IMR-90 (cell line): ENCODE results near the gene BCL11A. TPM values are rescaled to one million over a fixed set of nuclear protein-coding genes. Genes with fewer than 3 reads are reported as not detected.

Source experiments
- ATAC-seq: fragments of 200-7000 bp; cut with Tn5 transposase; 2 replicates; pipeline ENCODE4 v1.9.1; 2020; ENCODE audit warnings: low read depth, mild to moderate bottlenecking, moderate library complexity
- BruUV-seq: library from RNA; stranded (reverse); fragments of 400-500 nt; replicated peaks from 2 replicates; lab custom pipeline; 2021; lab: Mats Ljungman, UMichigan
- CTCF ChIA-PET: fragments of 300-600 bp; formaldehyde crosslinking; extraction: SDS; loops from one replicate; lab custom pipeline; 2021; ENCODE audit warnings: antibody characterized with exemption; lab: Yijun Ruan, JAX
- POLR2A ChIA-PET: fragments of 300-600 bp; sonication (Branson Sonifier 250); formaldehyde crosslinking; loops from one replicate; lab custom pipeline; 2022; ENCODE audit warnings: antibody characterized with exemption; ENCODE audit not compliant: unreplicated experiment; lab: Charles Lee
- DNase-seq: peaks from one replicate; pipeline ENCODE4 v3.0.0; 2013
- H2AFZ ChIP-seq: replicated peaks from 2 replicates; pipeline ENCODE3; 2013; ENCODE audit warnings: low read length, mild to moderate bottlenecking; ENCODE audit not compliant: poor library complexity
- H2AK5ac ChIP-seq: 2 replicates; pipeline ENCODE4 v1.6.1; 2013; ENCODE audit warnings: low read depth, low read length, inconsistent platforms
- H2AK9ac ChIP-seq: replicated peaks from 2 replicates; pipeline ENCODE3; 2013; ENCODE audit warnings: mild to moderate bottlenecking, low read depth, low read length, moderate library complexity; ENCODE audit not compliant: poor library complexity
- H2BK120ac ChIP-seq: 2 replicates; pipeline ENCODE4 v1.6.1; 2013; ENCODE audit warnings: low read depth, low read length, inconsistent platforms
- H2BK15ac ChIP-seq: 3 replicates; pipeline ENCODE4 v1.6.1; 2013; ENCODE audit warnings: low read depth, low read length, inconsistent platforms
- H2BK20ac ChIP-seq: 2 replicates; pipeline ENCODE4 v1.6.1; 2013; ENCODE audit warnings: low read depth, mild to moderate bottlenecking, inconsistent platforms, low read length, moderate library complexity
- H2BK5ac ChIP-seq: 2 replicates; pipeline ENCODE4 v1.6.1; 2013; ENCODE audit warnings: mild to moderate bottlenecking, low read depth, low read length, inconsistent platforms; ENCODE audit not compliant: poor library complexity, severe bottlenecking
- H3K14ac ChIP-seq: replicated peaks from 2 replicates; pipeline ENCODE4 v1.6.1; 2013; ENCODE audit warnings: low read depth, low read length, inconsistent platforms
- H3K18ac ChIP-seq: 2 replicates; pipeline ENCODE4 v1.6.1; 2013; ENCODE audit warnings: low read depth, low read length, control low read depth
- H3K23ac ChIP-seq: 2 replicates; pipeline ENCODE4 v1.6.1; 2013; ENCODE audit warnings: low read depth, low read length, inconsistent platforms
- H3K27ac ChIP-seq: 2 replicates; pipeline ENCODE4 v1.5.1; 2013; ENCODE audit warnings: mild to moderate bottlenecking, control low read depth, low read length; ENCODE audit not compliant: insufficient read depth
- H3K27me3 ChIP-seq: 2 replicates; pipeline ENCODE4 v1.6.1; 2013; ENCODE audit warnings: low read length; ENCODE audit not compliant: control insufficient read depth, insufficient read depth
- H3K36me3 ChIP-seq: 2 replicates; pipeline ENCODE4 v1.6.1; 2013; ENCODE audit warnings: low read length, mixed read lengths; ENCODE audit not compliant: control insufficient read depth, insufficient read depth
- H3K4ac ChIP-seq: 2 replicates; pipeline ENCODE4 v1.6.1; 2013; ENCODE audit warnings: low read depth, low read length, inconsistent platforms
- H3K4me1 ChIP-seq: 2 replicates; pipeline ENCODE4 v1.6.1; 2013; ENCODE audit warnings: low read length, mixed read lengths; ENCODE audit not compliant: control insufficient read depth, insufficient read depth
- H3K4me2 ChIP-seq: 2 replicates; pipeline ENCODE4 v1.6.1; 2013; ENCODE audit warnings: low read depth, mild to moderate bottlenecking, control low read depth, low read length, moderate library complexity
- H3K4me3 ChIP-seq: 2 replicates; pipeline ENCODE4 v1.5.1; 2013; ENCODE audit warnings: low read depth, mild to moderate bottlenecking, control low read depth, low read length, moderate library complexity; ENCODE audit not compliant: insufficient read depth
- H3K56ac ChIP-seq: 2 replicates; pipeline ENCODE4 v1.6.1; 2013; ENCODE audit warnings: low read length, inconsistent platforms; ENCODE audit not compliant: insufficient read depth; ENCODE audit errors: extremely low read depth
- H3K79me1 ChIP-seq, 2 experiments: 2 replicates each; pipeline ENCODE4 v1.6.1; 2013; ENCODE audit warnings: low read length in 2 of 2, inconsistent platforms in 1 of 2, low read depth in 1 of 2
- H3K9ac ChIP-seq: 2 replicates; pipeline ENCODE4 v1.6.1; 2013; ENCODE audit warnings: low read depth, low read length, control low read depth
- H3K9me1 ChIP-seq: 2 replicates; pipeline ENCODE4 v1.6.1; 2013; ENCODE audit warnings: low read length, inconsistent platforms; ENCODE audit not compliant: insufficient read depth
- H3K9me3 ChIP-seq: 2 replicates; pipeline ENCODE4 v1.6.1; 2013; ENCODE audit warnings: low read length; ENCODE audit not compliant: control insufficient read depth, insufficient read depth
- H4K20me1 ChIP-seq: 2 replicates; pipeline ENCODE4 v1.6.1; 2013; ENCODE audit warnings: low read length, inconsistent platforms; ENCODE audit not compliant: insufficient read depth
- H4K5ac ChIP-seq: 2 replicates; pipeline ENCODE4 v1.6.1; 2013; ENCODE audit warnings: mild to moderate bottlenecking, low read depth, low read length, control low read depth
- H4K8ac ChIP-seq, 2 experiments: 2 replicates each; pipeline ENCODE4 v1.6.1; 2013; ENCODE audit warnings: low read depth in 2 of 2, low read length in 2 of 2, control low read depth in 1 of 2, inconsistent platforms in 1 of 2
- H4K91ac ChIP-seq: 2 replicates; pipeline ENCODE4 v1.6.1; 2013; ENCODE audit warnings: low read depth, low read length, inconsistent platforms; ENCODE audit not compliant: insufficient read depth
- BHLHE40 ChIP-seq: fragments of 150-350 bp; IDR thresholded peaks from 2 replicates; pipeline ENCODE4 v1.6.1; 2016; ENCODE audit warnings: mild to moderate bottlenecking, low read depth, low read length
- CEBPB ChIP-seq: IDR thresholded peaks from 2 replicates; pipeline ENCODE4 v1.6.1; 2012; ENCODE audit warnings: low read depth, low read length, improper control_type of control experiment
- CHD1 ChIP-seq: IDR thresholded peaks from 2 replicates; pipeline ENCODE4 v1.6.1; 2012; ENCODE audit warnings: low read depth, low read length, improper control_type of control experiment
- CTCF ChIP-seq: conservative IDR thresholded peaks from 2 replicates; pipeline ENCODE4 v1.5.1; 2012; ENCODE audit warnings: mild to moderate bottlenecking, low read depth, low read length, improper control_type of control experiment
- MAFK ChIP-seq: IDR thresholded peaks from 2 replicates; pipeline ENCODE4 v1.6.1; 2012; ENCODE audit warnings: low read depth, low read length, improper control_type of control experiment
- MAZ ChIP-seq: IDR thresholded peaks from 2 replicates; pipeline ENCODE4 v1.6.1; 2012; ENCODE audit warnings: low read depth, mild to moderate bottlenecking, low read length, improper control_type of control experiment, moderate library complexity, borderline replicate concordance
- MXI1 ChIP-seq: IDR thresholded peaks from 2 replicates; pipeline ENCODE4 v1.6.1; 2012; ENCODE audit warnings: low read depth, mild to moderate bottlenecking, low read length, moderate library complexity, borderline replicate concordance
- NFE2L2 ChIP-seq: fragments of 150-350 bp; IDR thresholded peaks from 2 replicates; pipeline ENCODE4 v1.6.1; 2016; ENCODE audit warnings: low read depth, mild to moderate bottlenecking, low read length
- POLR2A ChIP-seq: IDR thresholded peaks from 2 replicates; pipeline ENCODE4 v1.6.1; 2012; ENCODE audit warnings: mild to moderate bottlenecking, low read depth, low read length
- RAD21 ChIP-seq: IDR thresholded peaks from 2 replicates; pipeline ENCODE4 v1.6.1; 2012; ENCODE audit warnings: low read length, improper control_type of control experiment
- RCOR1 ChIP-seq: IDR thresholded peaks from 2 replicates; pipeline ENCODE4 v1.6.1; 2012; ENCODE audit warnings: mild to moderate bottlenecking, low read length, improper control_type of control experiment; ENCODE audit not compliant: insufficient replicate concordance
- RFX5 ChIP-seq: IDR thresholded peaks from 2 replicates; pipeline ENCODE4 v1.8.0; 2012; ENCODE audit warnings: low read depth, mild to moderate bottlenecking, low read length, moderate library complexity
- SMC3 ChIP-seq: fragments of 150-350 bp; IDR thresholded peaks from 2 replicates; pipeline ENCODE4 v1.6.1; 2016; ENCODE audit warnings: low read depth, mild to moderate bottlenecking, antibody characterized with exemption, low read length, moderate library complexity
- WGBS, 2 experiments: methylation state at CpG; one replicate each; pipeline versions ENCODE4 v1.1.5 to v1.1.7; 2013; ENCODE audit warnings: missing lambda C conversion rate in 2 of 2; ENCODE audit not compliant: insufficient read length in 1 of 2; ENCODE audit errors: extremely low coverage in 2 of 2; 5-methylcytosine and 5-hydroxymethylcytosine counted together
- dilution Hi-C: fragments of 300-500 bp; cut with HindIII; formaldehyde crosslinking; loops from one replicate; pipeline ENCODE4 v1.14.3; 2018; ENCODE audit warnings: low sequenced_read_pairs; ENCODE audit not compliant: unreplicated experiment
- in situ Hi-C: fragments of 300-500 bp; cut with MboI; formaldehyde crosslinking; loops from 3 replicates; pipeline ENCODE4 v1.14.3; 2019; ENCODE audit warnings: low sequenced_read_pairs, inconsistent platforms, mixed read lengths
- intact Hi-C: fragments of 100-400 bp; cut with micrococcal nuclease; formaldehyde crosslinking; loops from 2 replicates; pipeline ENCODE4 v1.10.0; 2022
- polyA plus RNA-seq, 3 experiments: library from polyadenylated mRNA; depleted of rRNA; stranded (reverse); fragments of >200 nt; gene quantifications; 2 replicates each; pipeline ENCODE4 v1.2.3, GENCODE V29; 2012; ENCODE audit warnings: low replicate concordance in 1 of 3
- total RNA-seq: library from RNA; depleted of rRNA; stranded (reverse); fragments of >200 nt; gene quantifications from 2 replicates; pipeline ENCODE4 v1.2.3, GENCODE V29; 2012
- TF ChIP-seq, protein P1 (sequence below): fragments of 150-350 bp; IDR thresholded peaks from 2 replicates; pipeline ENCODE4 v1.6.1; 2017; ENCODE audit warnings: mild to moderate bottlenecking, antibody characterized with exemption, low read length, low read depth

Gene BCL11A
- total and polyA plus RNA-seq, 2 of the 4 experiments (the other 2 are of a cell fraction) = 1.0 to 1.1 TPM

GRCh38 chr2:60447943-60448342, 105.5 kb downstream of the BCL11A start:
- no TSS peak for BruUV-seq
- H2BK20ac ChIP-seq = no peak overlapping the region
- H4K8ac ChIP-seq = no peak overlapping the region
- no peak overlapping the region for H4K5ac ChIP-seq
- intact Hi-C loops = no loop called here
- H2AK5ac ChIP-seq = no peak overlapping the region
- H3K9me3 ChIP-seq = no peaks in the 10 kb centered on the region
- no peak for DNase-seq
- H3K4me3 ChIP-seq = no peak overlapping the region
- no CpG with 5 or more reads among the region's 1 CpG for WGBS, 2 experiments
- H3K9me1 ChIP-seq = no peaks in the 10 kb centered on the region
- H3K23ac ChIP-seq = no peak overlapping the region
- no peak overlapping the region for H3K4ac ChIP-seq
- H3K9ac ChIP-seq = no peak overlapping the region
- H2AFZ ChIP-seq = no peak overlapping the region
- H2AK9ac ChIP-seq = no peak overlapping the region
- H3K4me1 ChIP-seq = no peaks in the 10 kb centered on the region
- no peaks in the 10 kb centered on the region; the same call in 1 of the 2 replicates for H3K27me3 ChIP-seq
- H3K18ac ChIP-seq = no peak overlapping the region
- H3K56ac ChIP-seq = no peak overlapping the region
- no peak overlapping the region for H3K4me2 ChIP-seq
- dilution Hi-C loops = no loop called here
- CTCF ChIA-PET = interaction anchor here (1.1 kb wide), 1 partner anchor 9 kb away, joined by 3 read pairs; no protein-coding TSS in a partner anchor
- no peak overlapping the region for H2BK120ac ChIP-seq
- TF ChIP-seq MAZ (no peak), MXI1 (no peak), RFX5 (no peak), BHLHE40 (no peak), CHD1 (no peak), RAD21 (no peak), NFE2L2 (no peak), CEBPB (no peak), SMC3 (no peak), CTCF (no peak), POLR2A (no peak), MAFK (no peak), RCOR1 (no peak)
- TF ChIP-seq, protein P1, sequence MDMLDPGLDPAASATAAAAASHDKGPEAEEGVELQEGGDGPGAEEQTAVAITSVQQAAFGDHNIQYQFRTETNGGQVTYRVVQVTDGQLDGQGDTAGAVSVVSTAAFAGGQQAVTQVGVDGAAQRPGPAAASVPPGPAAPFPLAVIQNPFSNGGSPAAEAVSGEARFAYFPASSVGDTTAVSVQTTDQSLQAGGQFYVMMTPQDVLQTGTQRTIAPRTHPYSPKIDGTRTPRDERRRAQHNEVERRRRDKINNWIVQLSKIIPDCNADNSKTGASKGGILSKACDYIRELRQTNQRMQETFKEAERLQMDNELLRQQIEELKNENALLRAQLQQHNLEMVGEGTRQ = no peak
- no peak overlapping the region for H2BK5ac ChIP-seq
- no peak overlapping the region for H4K91ac ChIP-seq
- no peaks in the 10 kb centered on the region for H4K20me1 ChIP-seq
- POLR2A ChIA-PET = no interaction called here
- no peaks in the 10 kb centered on the region for H3K79me1 ChIP-seq
- in situ Hi-C loops = no loop called here
- H3K27ac ChIP-seq = no peak overlapping the region
- H2BK15ac ChIP-seq = no peak overlapping the region
- H3K14ac ChIP-seq = no peak overlapping the region
- no peaks in the 10 kb centered on the region for H3K36me3 ChIP-seq
- ATAC-seq = no peak
